MG63 (cell line): Measurements from ENCODE around the gene NMU. TPM values are rescaled to one million over a fixed set of nuclear protein-coding genes. Genes with fewer than 3 reads are reported as not detected.
A peak's percentile ranks its signal among the peaks of the same experiment; 100 is the strongest.

ENCODE experiments used
- DNase-seq: peaks from one replicate; pipeline ENCODE4 v3.0.0-alpha.2; 2020
- H3K27me3 ChIP-seq: fragments of 250-450 bp; sonication (Bioruptor Pico); 2 replicates; pipeline ENCODE4 v1.5.1; 2020; ENCODE audit warnings: mild to moderate bottlenecking, moderate library complexity
- H3K36me3 ChIP-seq: fragments of 250-450 bp; sonication (Bioruptor Pico); 2 replicates; pipeline ENCODE4 v1.5.1; 2020; ENCODE audit warnings: mild to moderate bottlenecking, moderate library complexity
- H3K4me3 ChIP-seq: fragments of 250-450 bp; sonication (Bioruptor Pico); 2 replicates; pipeline ENCODE4 v1.5.1; 2020; ENCODE audit warnings: mild to moderate bottlenecking, moderate library complexity
- H3K9me3 ChIP-seq: fragments of 250-450 bp; sonication (Bioruptor Pico); 2 replicates; pipeline ENCODE4 v1.5.1; 2020; ENCODE audit warnings: mild to moderate bottlenecking, moderate library complexity
- total RNA-seq: library from RNA; depleted of rRNA; stranded (reverse); fragments of >200 nt; shearing (Covaris generic); gene quantifications from 2 replicates; pipeline ENCODE4 v1.2.3, GENCODE V29; 2014; ENCODE audit warnings: low replicate concordance; rRNA removed

NMU gene
- total RNA-seq, 1 experiment from 2014 or later, result not detected

- Histone ChIP-seq H3K27me3 (no peaks in the 10 kb centered on the region), H3K36me3 (no peaks in the 10 kb centered on the region), H3K9me3 (no peaks in the 10 kb centered on the region), H3K4me3 (peak within 1 kb of the TSS; percentile 78)
- peak; percentile 79 for DNase-seq
Observed at GRCh38 chr4:55546756-55547465, 89.2 kb downstream of the NMU start, which contains the start of gene CLOCK. Gene CLOCK (minus strand): TSS chr4:55546909. CDS start chr4:55482785, 64,124 bp downstream.

GRCh38 chr4:55546506-55546755, 89.7 kb downstream of the NMU start:
- H3K4me3 ChIP-seq, result peak overlapping the region; percentile 78
- H3K36me3 ChIP-seq, result no peaks in the 10 kb centered on the region
- no peaks in the 10 kb centered on the region for H3K9me3 ChIP-seq
- no peak for DNase-seq
- no peaks in the 10 kb centered on the region for H3K27me3 ChIP-seq

GRCh38 chr4:55545641-55546505, 90.2 kb downstream of the NMU start:
- no peaks in the 10 kb centered on the region for H3K9me3 ChIP-seq
- H3K36me3 ChIP-seq, result no peaks in the 10 kb centered on the region
- H3K27me3 ChIP-seq, result no peaks in the 10 kb centered on the region
- peak; percentile 71 for DNase-seq
- peak overlapping the region; percentile 78 for H3K4me3 ChIP-seq

Other genes with a start within 250 kb of the NMU start
- gene TMEM165, start 240.3 kb downstream of the NMU start, total RNA-seq, result 92.4 and 122 TPM in 2 replicates
- 8.1 and 21.4 TPM in 2 replicates for gene CLOCK, start 89.4 kb downstream of the NMU start, total RNA-seq
- not detected in 2 replicates for gene PDCL2, start 44.1 kb downstream of the NMU start, total RNA-seq
- not detected in 2 replicates for gene EXOC1L, start 183.5 kb upstream of the NMU start, total RNA-seq
- 16.0 and 20.2 TPM in 2 replicates for gene EXOC1, start 217.3 kb upstream of the NMU start, total RNA-seq